ENCODE data around the gene PPL.
A peak's percentile ranks its signal among the peaks of the same experiment; 100 is the strongest.

PPL gene

GRCh38 chr16:4913774-4914525, 23.0 kb downstream of the PPL start:
- no peak overlapping the region for H3K27ac Mint-ChIP-seq

GRCh38 chr16:4913130-4913773, 23.7 kb downstream of the PPL start:
- H3K27me3 Mint-ChIP-seq: peaks cover 25% of the 10 kb centered on the region
- no peak for ATAC-seq
- no peaks in the 10 kb centered on the region for H3K36me3 Mint-ChIP-seq
- H3K4me3 Mint-ChIP-seq: no peak overlapping the region
- H3K9me3 Mint-ChIP-seq: no peaks in the 10 kb centered on the region
- H3K27ac Mint-ChIP-seq: no peak overlapping the region
- H3K4me1 Mint-ChIP-seq: no peaks in the 10 kb centered on the region

More at GRCh38 chr16:4913774-4914525, 23.0 kb downstream of the PPL start:
- ATAC-seq: no peak
- Mint-ChIP-seq H3K9me3 (no peaks in the 10 kb centered on the region), H3K36me3 (no peaks in the 10 kb centered on the region), H3K4me1 (no peaks in the 10 kb centered on the region), H3K4me3 (no peak overlapping the region), H3K27me3 (peaks cover 25% of the 10 kb centered on the region)

DNA sequence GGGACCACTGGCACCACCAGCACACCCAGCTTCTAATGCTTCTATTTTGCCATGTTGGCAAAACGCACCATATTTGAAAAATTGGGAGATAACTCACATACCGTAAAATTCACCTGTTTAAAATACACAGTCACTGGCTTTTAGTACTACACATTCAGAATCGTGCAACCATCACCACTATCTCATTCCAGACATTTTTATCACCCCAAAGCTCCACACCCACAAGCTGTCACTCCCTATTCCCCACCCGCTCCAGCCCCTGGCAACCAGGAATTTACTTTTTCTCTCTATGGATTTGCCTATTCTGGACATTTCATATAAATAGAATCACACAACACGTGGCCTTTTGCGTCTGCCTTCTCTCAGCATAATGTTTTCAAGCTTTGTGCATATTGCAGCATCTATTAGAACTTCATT, 25.0 kb downstream of the PPL start:
- H3K4me1 Mint-ChIP-seq: no peaks in the 10 kb centered on the region
- no peak overlapping the region for H3K4me3 Mint-ChIP-seq
- H3K9me3 Mint-ChIP-seq: no peaks in the 10 kb centered on the region
- no peaks in the 10 kb centered on the region for H3K36me3 Mint-ChIP-seq
- H3K27me3 Mint-ChIP-seq: peaks cover 25% of the 10 kb centered on the region
- H3K27ac Mint-ChIP-seq: no peak overlapping the region
- ATAC-seq: no peak

- no peaks in the 10 kb centered on the region for H3K4me1 Mint-ChIP-seq
- H3K27me3 Mint-ChIP-seq: peaks cover 25% of the 10 kb centered on the region
- H3K4me3 Mint-ChIP-seq: no peak overlapping the region
- H3K36me3 Mint-ChIP-seq: no peaks in the 10 kb centered on the region
- ATAC-seq: no peak
- H3K27ac Mint-ChIP-seq: no peak overlapping the region
- H3K9me3 Mint-ChIP-seq: no peaks in the 10 kb centered on the region
These were observed 26.1 kb downstream of the PPL start for GRCh38 chr16:4910828-4911227.

DNA sequence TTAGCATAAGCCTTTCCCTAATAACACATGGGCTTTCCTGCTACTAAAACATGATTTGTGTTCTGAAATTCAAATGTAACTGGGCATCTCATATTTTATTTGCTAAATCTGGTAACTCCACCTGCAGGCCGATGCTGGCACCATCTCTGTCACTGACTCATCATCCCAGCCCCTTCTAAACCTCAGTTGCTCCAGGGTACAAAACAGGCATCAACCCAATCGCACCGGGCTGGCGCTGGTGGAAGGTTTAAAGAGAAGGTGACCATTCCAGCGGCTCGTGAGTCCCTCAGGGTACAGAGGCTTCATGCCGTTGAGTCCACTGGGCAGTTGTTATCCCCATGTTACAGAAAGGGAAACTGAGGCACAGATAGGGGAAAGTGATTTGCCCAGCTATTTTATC, 27.1 kb downstream of the PPL start:
- no peak overlapping the region for H3K27ac Mint-ChIP-seq
- no peaks in the 10 kb centered on the region for H3K9me3 Mint-ChIP-seq
- no peak for ATAC-seq
- H3K4me3 Mint-ChIP-seq: no peak overlapping the region
- no peaks in the 10 kb centered on the region for H3K36me3 Mint-ChIP-seq
- peaks cover 27% of the 10 kb centered on the region for H3K27me3 Mint-ChIP-seq
- H3K4me1 Mint-ChIP-seq: no peaks in the 10 kb centered on the region

GRCh38 chr16:4908854-4909401, 28.0 kb downstream of the PPL start:
- Mint-ChIP-seq H3K36me3 (no peaks in the 10 kb centered on the region), H3K4me1 (no peaks in the 10 kb centered on the region)
- peak; percentile 44 for ATAC-seq

GRCh38 chr16:4904942-4905615, 31.9 kb downstream of the PPL start:
- Mint-ChIP-seq H3K27ac (no peak overlapping the region), H3K9me3 (no peaks in the 10 kb centered on the region), H3K4me3 (no peak overlapping the region), H3K27me3 (peaks cover 32% of the 10 kb centered on the region), H3K4me1 (no peaks in the 10 kb centered on the region), H3K36me3 (no peaks in the 10 kb centered on the region)
- no peak for ATAC-seq

More at GRCh38 chr16:4908854-4909401, 28.0 kb downstream of the PPL start:
- no peaks in the 10 kb centered on the region for H3K9me3 Mint-ChIP-seq
- no peak overlapping the region for H3K27ac Mint-ChIP-seq
- no peak overlapping the region for H3K4me3 Mint-ChIP-seq
- H3K27me3 Mint-ChIP-seq: peaks cover 30% of the 10 kb centered on the region

GRCh38 chr16:4904108-4904941, 32.6 kb downstream of the PPL start:
- Mint-ChIP-seq H3K4me3 (no peak overlapping the region), H3K27me3 (peaks cover 32% of the 10 kb centered on the region), H3K27ac (no peak overlapping the region), H3K9me3 (no peaks in the 10 kb centered on the region), H3K36me3 (no peaks in the 10 kb centered on the region), H3K4me1 (no peaks in the 10 kb centered on the region)
- ATAC-seq: no peak

DNA sequence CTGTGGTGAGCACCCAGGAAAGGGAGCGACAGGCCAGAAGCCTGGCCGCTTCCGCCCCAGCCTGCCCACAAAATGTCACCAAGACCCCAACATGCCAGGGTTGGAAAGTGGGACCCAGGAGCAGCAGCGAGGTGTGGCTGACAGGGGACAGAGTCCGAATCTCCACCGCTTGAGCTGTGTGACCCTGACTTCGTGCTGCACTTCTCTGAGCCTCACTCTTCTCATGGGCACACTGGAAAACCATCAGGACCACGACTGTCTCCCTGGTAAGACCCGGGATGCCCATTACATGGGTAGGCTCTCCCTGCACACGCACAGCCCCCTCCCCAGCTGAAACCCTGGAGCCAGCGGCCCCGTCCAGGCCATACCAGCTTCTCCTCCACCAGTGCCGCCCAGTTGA, 34.9 kb downstream of the PPL start:
- no peak for ATAC-seq
- no peak overlapping the region for H3K27ac Mint-ChIP-seq
- H3K36me3 Mint-ChIP-seq: no peaks in the 10 kb centered on the region
- H3K9me3 Mint-ChIP-seq: peaks cover 7% of the 10 kb centered on the region
- no peaks in the 10 kb centered on the region for H3K4me1 Mint-ChIP-seq
- H3K27me3 Mint-ChIP-seq: peaks cover 48% of the 10 kb centered on the region
- no peak overlapping the region for H3K4me3 Mint-ChIP-seq

- Mint-ChIP-seq H3K27me3 (peaks cover 57% of the 10 kb centered on the region), H3K36me3 (no peaks in the 10 kb centered on the region), H3K4me1 (no peaks in the 10 kb centered on the region), H3K9me3 (peaks cover 7% of the 10 kb centered on the region), H3K27ac (no peak overlapping the region), H3K4me3 (no peak overlapping the region)
- ATAC-seq: no peak
These were observed 36.2 kb downstream of the PPL start for GRCh38 chr16:4900750-4901149.

- ATAC-seq: no peak
- peaks cover 7% of the 10 kb centered on the region for H3K9me3 Mint-ChIP-seq
- H3K27ac Mint-ChIP-seq: no peak overlapping the region
- H3K4me3 Mint-ChIP-seq: no peak overlapping the region
- no peaks in the 10 kb centered on the region for H3K36me3 Mint-ChIP-seq
- H3K27me3 Mint-ChIP-seq: peaks cover 58% of the 10 kb centered on the region
- no peaks in the 10 kb centered on the region for H3K4me1 Mint-ChIP-seq
These were observed 36.9 kb downstream of the PPL start for GRCh38 chr16:4900036-4900435.

DNA sequence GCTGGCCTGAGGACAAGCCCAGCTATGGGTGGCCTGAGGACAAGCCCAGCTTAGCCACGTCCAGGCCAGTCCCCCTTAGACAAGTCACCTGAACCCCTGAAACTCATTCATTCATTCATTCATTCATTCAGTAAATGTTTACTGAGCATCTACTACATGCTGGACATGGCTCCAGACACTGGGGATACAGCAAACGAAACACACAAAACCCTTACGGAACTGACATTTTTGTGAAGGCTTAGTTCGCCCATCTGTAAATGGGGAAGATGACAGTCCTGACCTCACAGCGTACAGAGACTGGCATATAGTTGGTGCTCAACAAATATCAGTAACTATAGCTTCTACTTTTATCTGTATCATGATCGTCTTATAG, 37.5 kb downstream of the PPL start:
- no peaks in the 10 kb centered on the region for H3K36me3 Mint-ChIP-seq
- no peak overlapping the region for H3K4me3 Mint-ChIP-seq
- peaks cover 7% of the 10 kb centered on the region for H3K9me3 Mint-ChIP-seq
- H3K27me3 Mint-ChIP-seq: peaks cover 52% of the 10 kb centered on the region
- ATAC-seq: peak; percentile 28
- H3K27ac Mint-ChIP-seq: no peak overlapping the region
- no peaks in the 10 kb centered on the region for H3K4me1 Mint-ChIP-seq

DNA sequence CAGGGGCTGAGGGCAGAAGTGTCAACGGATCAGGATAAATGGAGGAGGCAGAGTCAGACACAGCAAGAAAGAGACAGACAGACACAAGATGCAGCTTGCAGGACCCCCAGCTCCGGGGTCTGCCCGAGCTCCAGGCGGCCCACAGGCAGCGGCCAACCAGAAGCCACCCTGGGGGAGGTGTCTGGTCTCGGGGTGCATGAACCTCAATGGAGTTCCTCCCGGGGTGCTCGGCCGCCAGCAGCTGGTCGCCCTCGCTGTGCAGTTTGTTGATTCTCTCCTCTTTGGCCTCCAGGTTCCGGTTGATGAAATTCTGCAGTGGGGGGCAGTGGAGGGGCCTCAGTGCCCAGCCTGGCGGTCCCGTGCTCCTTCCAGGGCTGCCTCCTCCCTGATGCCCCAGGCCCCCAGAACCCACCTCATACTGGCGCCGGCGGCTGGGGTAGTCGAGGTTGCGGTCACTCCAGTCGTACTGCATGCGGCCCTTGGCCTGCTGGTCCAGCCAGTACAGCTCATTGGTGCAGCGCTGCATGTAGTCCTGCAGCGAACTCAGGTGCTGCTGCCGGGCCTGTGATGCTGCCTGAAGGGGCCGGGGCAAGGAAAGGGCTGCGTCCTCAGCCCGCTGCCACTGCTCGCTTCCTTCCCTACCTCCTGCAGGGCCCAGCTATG, 38.0 kb downstream of the PPL start:
- Mint-ChIP-seq H3K4me1 (no peaks in the 10 kb centered on the region), H3K9me3 (peaks cover 7% of the 10 kb centered on the region), H3K36me3 (no peaks in the 10 kb centered on the region), H3K4me3 (no peak overlapping the region), H3K27ac (no peak overlapping the region), H3K27me3 (peaks cover 47% of the 10 kb centered on the region)
- ATAC-seq: peak; percentile 18

GRCh38 chr16:4897328-4897727, 39.6 kb downstream of the PPL start:
- no peaks in the 10 kb centered on the region for H3K4me1 Mint-ChIP-seq
- no peak overlapping the region for H3K4me3 Mint-ChIP-seq
- ATAC-seq: no peak
- H3K27me3 Mint-ChIP-seq: peaks cover 31% of the 10 kb centered on the region
- H3K27ac Mint-ChIP-seq: no peak overlapping the region
- H3K9me3 Mint-ChIP-seq: peaks cover 7% of the 10 kb centered on the region
- H3K36me3 Mint-ChIP-seq: no peaks in the 10 kb centered on the region
